DMS79 treated with DMSO at 0.1 percent for 48 hours (cell line): ENCODE measurements around the gene OR6A2.
"Not testable (repeated sequence)": the region's sequence is repeated elsewhere in the genome, so short reads cannot be mapped to it uniquely, and the experiment has no call there.

Experiments used
- DNase-seq: peaks from one replicate; lab custom pipeline; 2025; lab: John Stamatoyannopoulos, UW

The OR6A2 gene

GRCh38 chr11:6799402-6799801, at the start of gene OR6A2:
Gene OR6A2, minus strand, starts transcription at chr11:6799689. Its CDS starts 3,981 bp downstream, at chr11:6795708.
- no peak for DNase-seq

GRCh38 chr11:6845383-6845782, 45.9 kb upstream of the OR6A2 start, which contains the start of gene OR10A5:
Gene OR10A5, plus strand, starts transcription at chr11:6845683. Its CDS starts 0 bp downstream, at chr11:6845683.
- DNase-seq: no peak

GRCh38 chr11:6844356-6844755, 44.9 kb upstream of the OR6A2 start:
- DNase-seq: no peak

GRCh38 chr11:6843670-6844069, 44.2 kb upstream of the OR6A2 start:
- DNase-seq: no peak

- DNase-seq: no peak
Observed at GRCh38 chr11:6841694-6842093, 42.2 kb upstream of the OR6A2 start.

GRCh38 chr11:6834021-6834420, 34.5 kb upstream of the OR6A2 start:
- no peak for DNase-seq

- no peak for DNase-seq
Observed at GRCh38 chr11:6833356-6833755, 33.9 kb upstream of the OR6A2 start.

- no peak for DNase-seq
Observed at GRCh38 chr11:6828103-6828502, 28.6 kb upstream of the OR6A2 start.

GRCh38 chr11:6825231-6825744, 25.8 kb upstream of the OR6A2 start:
- DNase-seq: peak; percentile 3

- DNase-seq: no peak
Observed at GRCh38 chr11:6824136-6824823, 24.8 kb upstream of the OR6A2 start.

- no peak for DNase-seq
Observed at GRCh38 chr11:6818967-6819366, 19.5 kb upstream of the OR6A2 start.

GRCh38 chr11:6817694-6818093, 18.2 kb upstream of the OR6A2 start:
- no peak for DNase-seq

GRCh38 chr11:6813656-6814055, 14.2 kb upstream of the OR6A2 start:
- DNase-seq: no peak

- DNase-seq: no peak
Observed at GRCh38 chr11:6812390-6813005, 13.0 kb upstream of the OR6A2 start.

GRCh38 chr11:6801075-6801474, 1.6 kb upstream of the OR6A2 start:
- not testable (repeated sequence) for DNase-seq

- DNase-seq: no peak
Observed at GRCh38 chr11:6794639-6795038, 4.8 kb downstream of the OR6A2 start.

GRCh38 chr11:6790546-6790945, 8.9 kb downstream of the OR6A2 start:
- DNase-seq: no peak

- no peak for DNase-seq
Observed at GRCh38 chr11:6782720-6783119, 16.8 kb downstream of the OR6A2 start, which contains the start of gene OR2AG1. Gene OR2AG1, plus strand, starts transcription at chr11:6783020. Its CDS starts 2,018 bp downstream, at chr11:6785038.

- DNase-seq: no peak
Observed at GRCh38 chr11:6780829-6781228, 18.7 kb downstream of the OR6A2 start.

- no peak for DNase-seq
Observed at GRCh38 chr11:6778518-6778917, 21.0 kb downstream of the OR6A2 start.

GRCh38 chr11:6771926-6772893, 27.3 kb downstream of the OR6A2 start, which contains the start of gene OR2AG2:
Gene OR2AG2, minus strand, starts transcription at chr11:6771976. Its CDS starts 3,019 bp downstream, at chr11:6768957.
- DNase-seq: no peak

GRCh38 chr11:6757373-6757967, 42.0 kb downstream of the OR6A2 start:
- peak; percentile 26 for DNase-seq
